Smooth muscle cell (in vitro differentiated cells): ENCODE measurements around the gene IL7R. TPM values are rescaled to one million over a fixed set of nuclear protein-coding genes. Genes with fewer than 3 reads are reported as not detected.

Experiments used
- DNase-seq: peaks from one replicate; lab custom pipeline; 2025; ENCODE audit not compliant: unreplicated experiment; lab: John Stamatoyannopoulos, UW
- H2AFZ ChIP-seq: fragments of 200-600 bp; sonication (generic); 2 replicates; pipeline ENCODE4 v1.6.0; 2016; ENCODE audit warnings: antibody characterized with exemption, low read depth, mild to moderate bottlenecking
- H3F3A ChIP-seq: fragments of 200-600 bp; sonication (generic); 2 replicates; pipeline ENCODE4 v1.6.0; 2017; ENCODE audit warnings: antibody characterized with exemption, low read depth
- H3K27ac ChIP-seq: fragments of 200-600 bp; sonication (generic); 2 replicates; pipeline ENCODE4 v1.5.1; 2016; ENCODE audit warnings: low read depth, mild to moderate bottlenecking
- H3K27me3 ChIP-seq: fragments of 200-600 bp; sonication (generic); 2 replicates; pipeline ENCODE4 v1.6.1; 2016; ENCODE audit warnings: low read depth, mild to moderate bottlenecking
- H3K36me3 ChIP-seq: fragments of 200-600 bp; sonication (generic); 2 replicates; pipeline ENCODE4 v1.5.1; 2016; ENCODE audit warnings: low read depth
- H3K4me1 ChIP-seq: fragments of 200-600 bp; sonication (generic); 2 replicates; pipeline ENCODE4 v1.5.1; 2016; ENCODE audit warnings: low read depth
- H3K4me2 ChIP-seq: fragments of 200-600 bp; sonication (generic); 2 replicates; pipeline ENCODE4 v1.6.0; 2016; ENCODE audit warnings: mild to moderate bottlenecking
- H3K4me3 ChIP-seq: fragments of 200-600 bp; sonication (generic); 2 replicates; pipeline ENCODE4 v1.5.1; 2016; ENCODE audit warnings: mild to moderate bottlenecking
- H3K79me2 ChIP-seq: fragments of 200-600 bp; sonication (generic); 2 replicates; pipeline ENCODE4 v1.6.0; 2016; ENCODE audit warnings: low read depth, mild to moderate bottlenecking
- H3K9ac ChIP-seq: fragments of 200-600 bp; sonication (generic); 2 replicates; pipeline ENCODE4 v1.6.0; 2016; ENCODE audit warnings: low read depth
- H3K9me3 ChIP-seq: fragments of 200-600 bp; sonication (generic); replicated peaks from 2 replicates; pipeline ENCODE4 v1.5.1; 2016; ENCODE audit warnings: low read depth
- H4K20me1 ChIP-seq: fragments of 200-600 bp; sonication (generic); 2 replicates; pipeline ENCODE4 v1.6.0; 2016; ENCODE audit warnings: low read depth
- CTCF ChIP-seq: fragments of 200-600 bp; sonication (generic); IDR thresholded peaks from 2 replicates; pipeline ENCODE4 v1.5.1; 2017; ENCODE audit warnings: borderline replicate concordance, mild to moderate bottlenecking, antibody characterized with exemption; ENCODE audit not compliant: insufficient read depth, poor library complexity, severe bottlenecking
- WGBS: methylation state at CpG from one replicate; pipeline ENCODE4 v1.1.7; 2016; ENCODE audit warnings: low lambda C conversion rate; 5-methylcytosine and 5-hydroxymethylcytosine counted together
- polyA plus RNA-seq: library from polyadenylated mRNA; unstranded; fragments of >200 nt; fragmentation: Nextera tagmentation; extraction: Ambion mirVana; gene quantifications from 2 replicates; pipeline ENCODE4 v1.2.1, GENCODE V29; 2016
- total RNA-seq: library from RNA; depleted of rRNA; stranded (reverse); fragments of >200 nt; gene quantifications from 2 replicates; pipeline ENCODE4 v1.2.3, GENCODE V29; 2014

Gene IL7R
- total and polyA plus RNA-seq, 2 experiments from 2014 or later, result 4.4 to 15.9 TPM

- DNase-seq, result no peak
- Histone ChIP-seq H4K20me1 (no peaks in the 10 kb centered on the region), H3K27me3 (no peaks in the 10 kb centered on the region), H3K9me3 (no peaks in the 10 kb centered on the region), H3K36me3 (no peaks in the 10 kb centered on the region), H3K27ac (no peak overlapping the region), H3K4me3 (no peak overlapping the region), H2AFZ (no peak overlapping the region), H3K4me2 (no peak overlapping the region), H3K4me1 (no peaks in the 10 kb centered on the region), H3K9ac (no peak overlapping the region), H3F3A (no peaks in the 10 kb centered on the region), H3K79me2 (no peaks in the 10 kb centered on the region)
- no peak for TF ChIP-seq CTCF
Measured at GRCh38 chr5:35847491-35847890, 9.2 kb upstream of the IL7R start.

- TF ChIP-seq CTCF, result no peak
- no peaks in the 10 kb centered on the region for H3K4me1 ChIP-seq
- H2AFZ ChIP-seq, result no peak overlapping the region
- no peak for DNase-seq
- no peak overlapping the region for H3K4me3 ChIP-seq
- H3K27me3 ChIP-seq, result no peaks in the 10 kb centered on the region
- H3K9ac ChIP-seq, result no peak overlapping the region
- H4K20me1 ChIP-seq, result no peaks in the 10 kb centered on the region
- no peak overlapping the region for H3K4me2 ChIP-seq
- no peaks in the 10 kb centered on the region for H3K79me2 ChIP-seq
- H3K27ac ChIP-seq, result no peak overlapping the region
- H3K36me3 ChIP-seq, result no peaks in the 10 kb centered on the region
- 95% methylated on average over 3 of the region's 3 CpGs for WGBS
- no peaks in the 10 kb centered on the region for H3F3A ChIP-seq
- no peaks in the 10 kb centered on the region for H3K9me3 ChIP-seq
Measured at GRCh38 chr5:35847961-35848360, 8.7 kb upstream of the IL7R start.

- no peaks in the 10 kb centered on the region for H3K36me3 ChIP-seq
- H4K20me1 ChIP-seq, result no peaks in the 10 kb centered on the region
- H3K9ac ChIP-seq, result no peak overlapping the region
- no peak overlapping the region for H3K4me2 ChIP-seq
- H3K27me3 ChIP-seq, result no peaks in the 10 kb centered on the region
- no peaks in the 10 kb centered on the region for H3K4me1 ChIP-seq
- TF ChIP-seq CTCF, result no peak
- H3K4me3 ChIP-seq, result no peak overlapping the region
- no peaks in the 10 kb centered on the region for H3F3A ChIP-seq
- no peak overlapping the region for H2AFZ ChIP-seq
- H3K79me2 ChIP-seq, result no peaks in the 10 kb centered on the region
- H3K27ac ChIP-seq, result no peak overlapping the region
- WGBS, result 95% methylated on average over 6 of the region's 6 CpGs
- H3K9me3 ChIP-seq, result no peaks in the 10 kb centered on the region
- DNase-seq, result no peak
Measured at GRCh38 chr5:35849860-35850259, 6.8 kb upstream of the IL7R start.

GRCh38 chr5:35850967-35851680, 5.6 kb upstream of the IL7R start:
- DNase-seq, result no peak
- H4K20me1 ChIP-seq, result no peaks in the 10 kb centered on the region
- no peak overlapping the region for H2AFZ ChIP-seq
- no peak overlapping the region for H3K27ac ChIP-seq
- no peaks in the 10 kb centered on the region for H3K79me2 ChIP-seq
- 79% methylated on average over 8 of the region's 8 CpGs for WGBS
- no peak overlapping the region for H3K9ac ChIP-seq
- no peak overlapping the region for H3K4me2 ChIP-seq
- H3K36me3 ChIP-seq, result no peaks in the 10 kb centered on the region
- TF ChIP-seq CTCF, result no peak
- H3K4me1 ChIP-seq, result no peaks in the 10 kb centered on the region
- H3K4me3 ChIP-seq, result no peak overlapping the region
- no peaks in the 10 kb centered on the region for H3K27me3 ChIP-seq
- no peaks in the 10 kb centered on the region for H3F3A ChIP-seq
- no peaks in the 10 kb centered on the region for H3K9me3 ChIP-seq
